Stomach (tissue), 9 donors: ENCODE data around the gene SIRPD. TPM values are rescaled to one million over a fixed set of nuclear protein-coding genes. Genes with fewer than 3 reads are reported as not detected.
"Not testable (repeated sequence)": the region's sequence is repeated elsewhere in the genome, so short reads cannot be mapped to it uniquely, and the experiment has no call there.

Experiments
- DNase-seq, 2 donors: peaks; one replicate each; pipeline versions ENCODE4 v3.0.0 to v3.0.0-alpha.2; 2013 to 2019
- H3K27ac ChIP-seq, 5 donors: fragments of 200-600 bp in 4 of 5; sonication (generic) in 4 of 5; one replicate each; pipeline ENCODE4 v1.5.1; 2013 to 2019; ENCODE audit warnings: mild to moderate bottlenecking in 1 of 5, moderate library complexity in 1 of 5
- H3K27me3 ChIP-seq, 3 donors: fragments of 200-600 bp; sonication (generic); one replicate each; pipeline ENCODE4 v1.5.1; 2017 to 2019; ENCODE audit warnings: mixed run types in 1 of 3
- H3K36me3 ChIP-seq, 4 donors: fragments of 200-600 bp; sonication (generic); 1 replicate in 3 of 4; 2 replicates in 1 of 4; pipeline ENCODE4 v1.5.1; 2016 to 2019
- H3K4me1 ChIP-seq, 4 donors: fragments of 200-600 bp; sonication (generic); one replicate each; pipeline ENCODE4 v1.5.1; 2016 to 2019
- H3K4me3 ChIP-seq, 4 donors: fragments of 200-600 bp; sonication (generic) in 3 of 4; one replicate each; pipeline ENCODE4 v1.5.1; 2016 to 2019; ENCODE audit warnings: mild to moderate bottlenecking in 1 of 4
- H3K9me3 ChIP-seq, 4 donors: fragments of 200-600 bp; sonication (generic); one replicate each; pipeline ENCODE4 v1.5.1; 2016 to 2019
- EP300 ChIP-seq: sonication (generic); formaldehyde crosslinking; IDR thresholded peaks from one replicate; pipeline ENCODE4 v1.6.1; 2017; ENCODE audit warnings: antibody characterized with exemption
- POLR2A ChIP-seq, 4 donors: fragments of 450-650 bp; IDR thresholded peaks; one replicate each; pipeline ENCODE4 v1.6.1; 2016; ENCODE audit warnings: antibody characterized with exemption in 4 of 4, control low read depth in 2 of 4, mild to moderate bottlenecking in 1 of 4, moderate library complexity in 1 of 4
- POLR2AphosphoS5 ChIP-seq, 3 donors: sonication (generic); formaldehyde crosslinking; IDR thresholded peaks; one replicate each; pipeline ENCODE4 v1.6.1; 2016; ENCODE audit warnings: antibody characterized with exemption in 3 of 3
- WGBS, 5 donors: extraction: QIAGEN DNeasy Blood & Tissue Kit in 3 of 5; methylation state at CpG; one replicate each; pipeline versions ENCODE4 v1.1.5 to v1.1.7; 2013 to 2018; 5-methylcytosine and 5-hydroxymethylcytosine counted together
- intact Hi-C: fragments of 100-400 bp; cut with DNase I; formaldehyde crosslinking; loops from one replicate; pipeline ENCODE4 v1.15.1; 2023; ENCODE audit warnings: low total_unique reads
- polyA plus RNA-seq, 3 donors: library from polyadenylated mRNA; stranded (reverse); fragments of 200-250 nt; gene quantifications; one replicate each; pipeline ENCODE4 v1.2.3, GENCODE V29; 2013
- total RNA-seq, 5 donors: library from RNA; depleted of rRNA; stranded (reverse); fragments of >200 nt; gene quantifications; one replicate each; pipeline versions ENCODE4 v1.1.0 to v1.2.3, GENCODE V29; 2014 to 2016
- TF ChIP-seq, protein P1 (sequence below), 7 experiments: fragments of 450-650 bp in 4 of 7; fragments of 200-600 bp in 3 of 7; sonication (generic) in 3 of 7; IDR thresholded peaks; one replicate each; pipeline ENCODE4 v1.5.1; 2016 to 2019; ENCODE audit warnings: antibody characterized with exemption in 7 of 7, control low read depth in 2 of 7, mild to moderate bottlenecking in 1 of 7
- donor health status: healthy with polysubstance abuse.
- donor health status: Bipolar disorder and iron deficiency.
- donor health status: healthy.

The SIRPD gene
- total and polyA plus RNA-seq, 8 donors: 0.45 TPM; not detected in 7

DNA sequence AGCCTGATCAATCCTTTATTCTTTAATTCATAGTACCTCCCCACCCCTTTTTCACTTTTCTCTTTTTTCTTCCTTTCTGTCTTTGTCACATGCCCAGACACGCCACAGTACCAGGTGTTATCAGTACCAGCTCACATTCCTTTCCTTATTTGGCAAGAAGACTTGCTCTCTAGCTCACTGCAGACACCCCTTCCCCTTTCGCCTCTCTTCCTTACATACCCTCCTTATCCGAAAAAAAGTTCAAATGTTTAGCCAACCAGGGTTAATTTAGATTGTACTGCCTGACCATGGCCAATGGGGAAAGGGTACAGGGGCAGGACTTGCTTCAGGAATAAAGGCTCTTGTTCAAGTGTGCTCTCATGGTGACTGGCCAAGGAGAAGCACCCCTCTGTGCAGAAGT lies 57.0 kb downstream of the SIRPD start:
- Histone ChIP-seq H3K9me3 (no peaks in the 10 kb centered on the region), H3K4me3 (no peak overlapping the region), H3K36me3 (no peaks in the 10 kb centered on the region), H3K4me1 (no peaks in the 10 kb centered on the region), H3K27me3 (peaks cover 0 to 18% (median 0%) of the 10 kb centered on the region in 3 donors), H3K27ac (no peak overlapping the region)
- 13 to 34% (median 24%) methylated on average over 3 of the region's 3 CpGs for WGBS, 5 donors
- intact Hi-C loops: no loop called here
- no peak for DNase-seq
- TF ChIP-seq EP300 (no peak), POLR2AphosphoS5 (IDR thresholded peaks at IDR 0.05) (no peak), POLR2A (IDR thresholded peaks at IDR 0.05) (no peak)
- TF ChIP-seq, protein P1, sequence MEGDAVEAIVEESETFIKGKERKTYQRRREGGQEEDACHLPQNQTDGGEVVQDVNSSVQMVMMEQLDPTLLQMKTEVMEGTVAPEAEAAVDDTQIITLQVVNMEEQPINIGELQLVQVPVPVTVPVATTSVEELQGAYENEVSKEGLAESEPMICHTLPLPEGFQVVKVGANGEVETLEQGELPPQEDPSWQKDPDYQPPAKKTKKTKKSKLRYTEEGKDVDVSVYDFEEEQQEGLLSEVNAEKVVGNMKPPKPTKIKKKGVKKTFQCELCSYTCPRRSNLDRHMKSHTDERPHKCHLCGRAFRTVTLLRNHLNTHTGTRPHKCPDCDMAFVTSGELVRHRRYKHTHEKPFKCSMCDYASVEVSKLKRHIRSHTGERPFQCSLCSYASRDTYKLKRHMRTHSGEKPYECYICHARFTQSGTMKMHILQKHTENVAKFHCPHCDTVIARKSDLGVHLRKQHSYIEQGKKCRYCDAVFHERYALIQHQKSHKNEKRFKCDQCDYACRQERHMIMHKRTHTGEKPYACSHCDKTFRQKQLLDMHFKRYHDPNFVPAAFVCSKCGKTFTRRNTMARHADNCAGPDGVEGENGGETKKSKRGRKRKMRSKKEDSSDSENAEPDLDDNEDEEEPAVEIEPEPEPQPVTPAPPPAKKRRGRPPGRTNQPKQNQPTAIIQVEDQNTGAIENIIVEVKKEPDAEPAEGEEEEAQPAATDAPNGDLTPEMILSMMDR (IDR thresholded peaks at IDR 0.05): no peak

DNA sequence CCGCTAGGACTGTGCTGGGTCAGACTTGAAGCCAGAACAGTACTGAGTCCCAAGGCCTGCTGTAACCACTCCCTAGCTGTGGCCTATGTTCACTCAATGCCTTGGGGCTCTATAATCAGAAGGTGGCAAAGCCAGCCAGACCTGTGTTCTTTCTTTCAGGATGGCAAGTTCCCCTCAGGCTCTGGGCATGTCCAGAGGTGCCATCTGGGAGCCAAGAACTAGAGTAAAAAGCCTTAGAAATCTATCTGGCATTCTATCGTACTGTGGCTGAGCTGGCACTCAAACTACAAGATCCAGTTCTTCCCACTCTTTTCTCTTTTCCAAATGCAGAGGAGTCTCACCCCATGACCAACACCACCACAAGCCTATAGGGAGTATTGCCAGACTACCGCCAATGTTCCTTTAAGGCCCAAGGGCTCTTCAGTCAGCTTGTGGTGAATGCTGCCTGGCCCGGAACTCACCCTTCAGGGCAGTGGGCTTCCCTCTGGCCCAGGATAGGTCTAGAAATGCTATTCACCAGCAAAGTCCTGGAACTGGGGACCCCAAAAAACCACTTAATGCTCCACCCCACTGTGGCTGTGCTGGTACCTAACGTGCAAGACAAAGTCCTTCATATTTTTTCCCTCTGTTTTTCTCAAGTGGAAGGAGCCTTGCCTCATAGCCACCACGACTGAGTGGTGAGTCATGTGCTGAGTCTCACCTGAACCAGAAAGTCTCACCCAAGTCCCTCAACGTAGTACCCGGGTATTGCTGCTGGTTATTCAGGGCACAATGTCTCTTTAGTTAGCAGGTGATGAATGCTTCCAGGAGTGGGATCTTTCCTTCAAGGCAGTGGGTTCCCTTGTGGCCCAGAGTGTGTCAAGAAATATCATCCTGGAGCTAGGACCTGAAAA lies 57.7 kb downstream of the SIRPD start:
- H3K36me3 ChIP-seq: no peaks in the 10 kb centered on the region
- no peaks in the 10 kb centered on the region for H3K9me3 ChIP-seq
- DNase-seq: no peak
- TF ChIP-seq POLR2AphosphoS5 (IDR thresholded peaks at IDR 0.05) (no peak), POLR2A (IDR thresholded peaks at IDR 0.05) (no peak), EP300 (no peak)
- TF ChIP-seq, protein P1 (IDR thresholded peaks at IDR 0.05): no peak
- no peaks in the 10 kb centered on the region for H3K4me1 ChIP-seq
- intact Hi-C loops: no loop called here
- 70 to 79% (median 74%) methylated on average over 8 of the region's 8 CpGs for WGBS, 5 donors
- peaks cover 0 to 15% (median 0%) of the 10 kb centered on the region in 3 donors for H3K27me3 ChIP-seq
- H3K4me3 ChIP-seq: no peak overlapping the region
- H3K27ac ChIP-seq: no peak overlapping the region

- H3K36me3 ChIP-seq, H3K4me3 ChIP-seq, DNase-seq, H3K9me3 ChIP-seq, H3K27ac ChIP-seq, intact Hi-C loops, H3K4me1 ChIP-seq: not testable (repeated sequence)
- peaks cover 0 to 20% (median 0%) of the 10 kb centered on the region in 3 donors for H3K27me3 ChIP-seq
- 82 to 100% (median 92%) methylated on average over 5 of the region's 5 CpGs for WGBS, 5 donors
These were observed 60.1 kb downstream of the SIRPD start for GRCh38 chr20:1497371-1497770.

GRCh38 chr20:1496930-1497329 lies 60.6 kb downstream of the SIRPD start:
- no peaks in the 10 kb centered on the region for H3K36me3 ChIP-seq
- H3K4me3 ChIP-seq: no peak overlapping the region
- intact Hi-C loops: no loop called here
- peaks cover 0 to 20% (median 0%) of the 10 kb centered on the region in 3 donors for H3K27me3 ChIP-seq
- DNase-seq: no peak
- TF ChIP-seq POLR2AphosphoS5 (IDR thresholded peaks at IDR 0.05) (no peak), EP300 (no peak), POLR2A (IDR thresholded peaks at IDR 0.05) (no peak)
- TF ChIP-seq, protein P1 (IDR thresholded peaks at IDR 0.05): no peak
- H3K27ac ChIP-seq: no peak overlapping the region
- no peaks in the 10 kb centered on the region for H3K9me3 ChIP-seq
- H3K4me1 ChIP-seq: peaks cover 0 to 8% (median 0%) of the 10 kb centered on the region in 4 donors
- 75 to 93% (median 84%) methylated on average over 3 of the region's 3 CpGs for WGBS, 5 donors

GRCh38 chr20:1494436-1494835 lies 63.1 kb downstream of the SIRPD start:
- no peak overlapping the region for H3K4me3 ChIP-seq
- no peak for TF ChIP-seq EP300
- TF ChIP-seq, protein P1 (IDR thresholded peaks at IDR 0.05): no peak
- no peak for TF ChIP-seq POLR2A (IDR thresholded peaks at IDR 0.05)
- no peak for TF ChIP-seq POLR2AphosphoS5 (IDR thresholded peaks at IDR 0.05)
- intact Hi-C loops: no loop called here
- no peak for DNase-seq
- no peaks in the 10 kb centered on the region for H3K36me3 ChIP-seq
- H3K27ac ChIP-seq: no peak overlapping the region
- 22 to 41% (median 38%) methylated on average over 3 of the region's 3 CpGs for WGBS, 5 donors
- H3K4me1 ChIP-seq: peaks cover 0 to 8% (median 0%) of the 10 kb centered on the region in 4 donors
- peaks cover 0 to 9% (median 0%) of the 10 kb centered on the region in 3 donors for H3K27me3 ChIP-seq
- no peaks in the 10 kb centered on the region for H3K9me3 ChIP-seq
